ENCODE measurements around the gene AVPI1. TPM values are rescaled to one million over a fixed set of nuclear protein-coding genes. Genes with fewer than 3 reads are reported as not detected.

Gene AVPI1
- total RNA-seq, 4 donors from 2014 or later, result 113 to 253 (median 170) TPM

GRCh38 chr10:97731346-97732051, 44.5 kb upstream of the AVPI1 start:
- WGBS, 2 donors, result 62 to 66% methylated on average over 9 of the region's 9 CpGs

DNA sequence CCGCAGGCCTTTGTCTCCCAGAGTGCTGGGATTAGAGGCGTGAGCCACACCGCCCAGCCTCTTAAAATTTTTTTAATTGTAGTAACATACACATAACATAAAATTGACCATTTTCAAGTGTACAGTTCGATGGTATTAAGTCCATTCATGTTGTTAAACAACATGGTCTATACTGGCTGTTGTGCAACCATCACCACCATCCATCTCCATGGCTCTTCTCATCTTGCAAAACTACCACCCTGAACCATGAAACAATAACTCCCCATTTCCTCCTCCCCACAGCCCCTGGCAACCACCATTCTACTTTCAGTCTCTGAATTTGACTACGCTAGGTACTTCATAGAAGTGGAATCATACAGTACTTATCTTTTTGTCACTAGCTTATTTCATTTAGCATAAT, 42.0 kb upstream of the AVPI1 start:
- TF ChIP-seq EP300 (IDR thresholded peaks at IDR 0.05), result no peak
- no peak for TF ChIP-seq POLR2A (IDR thresholded peaks at IDR 0.05)
- TF ChIP-seq CTCF (IDR thresholded peaks at IDR 0.05), result no peak
- 94% methylated on average over 5 of the region's 5 CpGs for WGBS, 2 donors
- Histone ChIP-seq H3K9me3 (no peaks in the 10 kb centered on the region), H3K36me3 (no peaks in the 10 kb centered on the region), H3K27ac (no peak overlapping the region), H3K4me1 (peaks cover 0 to 23% (median 0%) of the 10 kb centered on the region in 4 donors), H3K4me3 (no peak overlapping the region), H3K27me3 (no peaks in the 10 kb centered on the region)
- no peak for DNase-seq (ENCODE audit: low spot score in 2 of 2)

More at GRCh38 chr10:97731346-97732051, 44.5 kb upstream of the AVPI1 start:
- TF ChIP-seq CTCF (IDR thresholded peaks at IDR 0.05) (peak; percentile 76 to 94 (median 79)), EP300 (IDR thresholded peaks at IDR 0.05) (peak in 1 of 2 donors; percentile 70), POLR2A (IDR thresholded peaks at IDR 0.05) (no peak)
- Histone ChIP-seq H3K27ac (no peak overlapping the region), H3K4me3 (no peak overlapping the region), H3K4me1 (peaks cover 0 to 15% (median 0%) of the 10 kb centered on the region in 4 donors), H3K36me3 (no peaks in the 10 kb centered on the region), H3K27me3 (no peaks in the 10 kb centered on the region), H3K9me3 (no peaks in the 10 kb centered on the region)
- DNase-seq (ENCODE audit: low spot score in 2 of 2), result peak; percentile 56 to 84

GRCh38 chr10:97726636-97727178, 39.7 kb upstream of the AVPI1 start:
- DNase-seq (ENCODE audit: low spot score in 2 of 2), result no peak
- no peak overlapping the region for H3K4me3 ChIP-seq
- H3K4me1 ChIP-seq, result peaks cover 0 to 39% (median 0%) of the 10 kb centered on the region in 4 donors
- peak overlapping the region in 3 of 4 donors; percentile 31 to 77 (median 72) for H3K27ac ChIP-seq
- H3K9me3 ChIP-seq, result no peaks in the 10 kb centered on the region
- WGBS, 2 donors, result 30 to 44% methylated on average over 8 of the region's 8 CpGs
- no peaks in the 10 kb centered on the region for H3K27me3 ChIP-seq
- no peaks in the 10 kb centered on the region for H3K36me3 ChIP-seq
- TF ChIP-seq EP300 (IDR thresholded peaks at IDR 0.05) (peak in 1 of 2 donors; percentile 61), CTCF (IDR thresholded peaks at IDR 0.05) (no peak)

- Histone ChIP-seq H3K36me3 (peaks cover 0 to 3% (median 0%) of the 10 kb centered on the region in 3 donors), H3K4me3 (no peak overlapping the region), H3K4me1 (peaks cover 3 to 44% (median 5%) of the 10 kb centered on the region in 4 donors), H3K9me3 (no peaks in the 10 kb centered on the region), H3K27ac (peak overlapping the region in 1 of 4 donors; percentile 36), H3K27me3 (no peaks in the 10 kb centered on the region)
- WGBS, 2 donors, result 63 to 64% methylated on average over 5 of the region's 5 CpGs
- TF ChIP-seq CTCF (IDR thresholded peaks at IDR 0.05) (no peak), EP300 (IDR thresholded peaks at IDR 0.05) (no peak), POLR2A (IDR thresholded peaks at IDR 0.05) (no peak)
- no peak for DNase-seq (ENCODE audit: low spot score in 2 of 2)
Observed at GRCh38 chr10:97724341-97724941, 37.4 kb upstream of the AVPI1 start.

- no peaks in the 10 kb centered on the region for H3K9me3 ChIP-seq
- TF ChIP-seq POLR2A (IDR thresholded peaks at IDR 0.05) (no peak), EP300 (IDR thresholded peaks at IDR 0.05) (no peak), CTCF (IDR thresholded peaks at IDR 0.05) (no peak)
- DNase-seq (ENCODE audit: low spot score in 2 of 2), result no peak
- peaks cover 6 to 58% (median 18%) of the 10 kb centered on the region in 4 donors for H3K4me1 ChIP-seq
- H3K4me3 ChIP-seq, result no peak overlapping the region
- no peaks in the 10 kb centered on the region for H3K27me3 ChIP-seq
- H3K27ac ChIP-seq, result peak overlapping the region in 2 of 4 donors; percentile 1 to 51
- peaks cover 0 to 3% (median 0%) of the 10 kb centered on the region in 3 donors for H3K36me3 ChIP-seq
- WGBS, 2 donors, result 71 to 86% methylated on average over 2 to 3 of the region's 3 CpGs
Observed at GRCh38 chr10:97723001-97723400, 36.0 kb upstream of the AVPI1 start.

Data from tibial nerve (tissue), 4 donors.